ENCODE measurements around the gene NKAIN1.

GRCh38 chr1:31222176-31222575 lies 17.5 kb downstream of the NKAIN1 start:
- TF ChIP-seq, protein P1, sequence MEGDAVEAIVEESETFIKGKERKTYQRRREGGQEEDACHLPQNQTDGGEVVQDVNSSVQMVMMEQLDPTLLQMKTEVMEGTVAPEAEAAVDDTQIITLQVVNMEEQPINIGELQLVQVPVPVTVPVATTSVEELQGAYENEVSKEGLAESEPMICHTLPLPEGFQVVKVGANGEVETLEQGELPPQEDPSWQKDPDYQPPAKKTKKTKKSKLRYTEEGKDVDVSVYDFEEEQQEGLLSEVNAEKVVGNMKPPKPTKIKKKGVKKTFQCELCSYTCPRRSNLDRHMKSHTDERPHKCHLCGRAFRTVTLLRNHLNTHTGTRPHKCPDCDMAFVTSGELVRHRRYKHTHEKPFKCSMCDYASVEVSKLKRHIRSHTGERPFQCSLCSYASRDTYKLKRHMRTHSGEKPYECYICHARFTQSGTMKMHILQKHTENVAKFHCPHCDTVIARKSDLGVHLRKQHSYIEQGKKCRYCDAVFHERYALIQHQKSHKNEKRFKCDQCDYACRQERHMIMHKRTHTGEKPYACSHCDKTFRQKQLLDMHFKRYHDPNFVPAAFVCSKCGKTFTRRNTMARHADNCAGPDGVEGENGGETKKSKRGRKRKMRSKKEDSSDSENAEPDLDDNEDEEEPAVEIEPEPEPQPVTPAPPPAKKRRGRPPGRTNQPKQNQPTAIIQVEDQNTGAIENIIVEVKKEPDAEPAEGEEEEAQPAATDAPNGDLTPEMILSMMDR (IDR thresholded peaks at IDR 0.05 in 8 of 11, conservative IDR thresholded peaks at IDR 0.05 in 3 of 11) = no peak
- TF ChIP-seq POLR2A (IDR thresholded peaks at IDR 0.05) = no peak
